Measurements from ENCODE around the gene TEF. TPM values are rescaled to one million over a fixed set of nuclear protein-coding genes. Genes with fewer than 3 reads are reported as not detected.

The TEF gene
- total RNA-seq, 1 donor from 2014 or later: 13.9 TPM

DNA sequence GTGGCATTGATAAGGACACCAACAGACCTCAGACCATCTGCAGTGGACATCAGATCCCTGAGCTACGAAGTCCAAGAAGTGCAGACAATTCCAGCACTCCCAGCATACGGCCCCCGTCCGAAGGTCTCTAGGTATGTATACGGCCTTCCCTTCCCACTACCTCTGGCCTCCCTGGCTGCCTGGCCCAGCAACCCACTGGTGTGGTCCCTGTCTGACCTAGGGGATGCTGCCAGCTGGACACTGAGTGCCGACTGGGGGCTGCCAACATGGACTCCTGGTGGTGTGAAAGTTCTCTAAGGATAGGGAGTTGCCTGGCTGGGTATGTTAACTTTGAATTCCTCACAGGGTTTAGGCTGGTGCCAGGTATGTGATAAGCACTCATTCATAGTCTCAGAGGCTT is 17.5 kb upstream of the TEF start:
- Mint-ChIP-seq H3K4me1 (ENCODE audit: low read depth, unreplicated experiment) (peaks cover 18% of the 10 kb centered on the region), H3K36me3 (ENCODE audit: unreplicated experiment) (no peaks in the 10 kb centered on the region), H3K27ac (ENCODE audit: unreplicated experiment) (no peak overlapping the region), H3K27me3 (ENCODE audit: unreplicated experiment) (peaks cover 3% of the 10 kb centered on the region), H3K4me3 (ENCODE audit: unreplicated experiment) (no peak overlapping the region), H3K9me3 (ENCODE audit: unreplicated experiment) (peaks cover 1% of the 10 kb centered on the region)
- TF ChIP-seq, protein P1, sequence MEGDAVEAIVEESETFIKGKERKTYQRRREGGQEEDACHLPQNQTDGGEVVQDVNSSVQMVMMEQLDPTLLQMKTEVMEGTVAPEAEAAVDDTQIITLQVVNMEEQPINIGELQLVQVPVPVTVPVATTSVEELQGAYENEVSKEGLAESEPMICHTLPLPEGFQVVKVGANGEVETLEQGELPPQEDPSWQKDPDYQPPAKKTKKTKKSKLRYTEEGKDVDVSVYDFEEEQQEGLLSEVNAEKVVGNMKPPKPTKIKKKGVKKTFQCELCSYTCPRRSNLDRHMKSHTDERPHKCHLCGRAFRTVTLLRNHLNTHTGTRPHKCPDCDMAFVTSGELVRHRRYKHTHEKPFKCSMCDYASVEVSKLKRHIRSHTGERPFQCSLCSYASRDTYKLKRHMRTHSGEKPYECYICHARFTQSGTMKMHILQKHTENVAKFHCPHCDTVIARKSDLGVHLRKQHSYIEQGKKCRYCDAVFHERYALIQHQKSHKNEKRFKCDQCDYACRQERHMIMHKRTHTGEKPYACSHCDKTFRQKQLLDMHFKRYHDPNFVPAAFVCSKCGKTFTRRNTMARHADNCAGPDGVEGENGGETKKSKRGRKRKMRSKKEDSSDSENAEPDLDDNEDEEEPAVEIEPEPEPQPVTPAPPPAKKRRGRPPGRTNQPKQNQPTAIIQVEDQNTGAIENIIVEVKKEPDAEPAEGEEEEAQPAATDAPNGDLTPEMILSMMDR (IDR thresholded peaks at IDR 0.05; ENCODE audit: partially characterized antibody, unreplicated experiment): no peak
- DNase-seq: no peak

DNA sequence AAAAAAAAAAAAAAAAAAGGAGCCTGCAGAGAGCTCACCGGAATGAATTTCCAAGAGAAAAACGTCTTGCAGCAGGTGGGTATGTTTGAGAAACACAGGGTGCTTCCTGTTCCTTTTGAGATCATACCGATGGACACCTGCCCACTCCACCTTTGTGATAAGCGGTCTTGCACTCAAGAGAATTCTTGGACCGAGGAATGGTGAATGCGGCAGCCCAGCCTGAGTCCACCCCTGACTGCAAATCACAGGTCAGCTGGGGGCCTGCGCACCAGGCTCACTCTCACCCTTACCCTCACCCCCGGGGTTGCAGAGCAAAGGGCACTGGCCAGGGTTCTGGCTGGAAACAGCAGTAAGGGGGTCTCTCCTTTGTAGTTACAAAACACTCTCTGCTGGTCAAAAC is 16.8 kb upstream of the TEF start:
- H3K27ac Mint-ChIP-seq (ENCODE audit: unreplicated experiment): no peak overlapping the region
- H3K4me1 Mint-ChIP-seq (ENCODE audit: low read depth, unreplicated experiment): peaks cover 20% of the 10 kb centered on the region
- TF ChIP-seq, protein P1 (IDR thresholded peaks at IDR 0.05; ENCODE audit: partially characterized antibody, unreplicated experiment): no peak
- H3K4me3 Mint-ChIP-seq (ENCODE audit: unreplicated experiment): no peak overlapping the region
- H3K9me3 Mint-ChIP-seq (ENCODE audit: unreplicated experiment): peaks cover 7% of the 10 kb centered on the region
- H3K27me3 Mint-ChIP-seq (ENCODE audit: unreplicated experiment): peaks cover 5% of the 10 kb centered on the region
- DNase-seq: no peak
- no peaks in the 10 kb centered on the region for H3K36me3 Mint-ChIP-seq (ENCODE audit: unreplicated experiment)

DNA sequence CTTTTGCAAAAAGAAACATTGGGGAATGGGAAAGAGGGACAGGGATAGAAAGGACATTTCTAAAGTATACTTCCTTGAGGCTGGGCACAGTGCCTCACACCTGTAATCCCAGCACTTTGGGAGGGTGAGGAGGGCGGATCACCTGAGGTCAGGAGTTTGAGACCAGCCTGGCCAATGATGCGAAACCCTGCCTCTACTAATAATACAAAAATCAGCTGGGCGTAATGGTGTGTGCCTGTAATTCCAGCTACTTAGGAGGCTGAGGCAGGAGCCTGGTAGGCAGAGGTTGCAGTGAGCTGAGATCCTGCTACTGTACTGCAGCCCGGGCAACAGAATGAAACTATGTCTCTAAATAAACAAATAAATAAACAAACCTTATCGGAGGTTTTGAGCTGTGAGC is 16.3 kb upstream of the TEF start:
- TF ChIP-seq, protein P1 (IDR thresholded peaks at IDR 0.05; ENCODE audit: partially characterized antibody, unreplicated experiment): no peak
- no peak for DNase-seq
- no peak overlapping the region for H3K4me3 Mint-ChIP-seq (ENCODE audit: unreplicated experiment)
- H3K9me3 Mint-ChIP-seq (ENCODE audit: unreplicated experiment): peaks cover 8% of the 10 kb centered on the region
- peaks cover 19% of the 10 kb centered on the region for H3K4me1 Mint-ChIP-seq (ENCODE audit: low read depth, unreplicated experiment)
- H3K36me3 Mint-ChIP-seq (ENCODE audit: unreplicated experiment): no peaks in the 10 kb centered on the region
- peaks cover 5% of the 10 kb centered on the region for H3K27me3 Mint-ChIP-seq (ENCODE audit: unreplicated experiment)
- no peak overlapping the region for H3K27ac Mint-ChIP-seq (ENCODE audit: unreplicated experiment)

DNA sequence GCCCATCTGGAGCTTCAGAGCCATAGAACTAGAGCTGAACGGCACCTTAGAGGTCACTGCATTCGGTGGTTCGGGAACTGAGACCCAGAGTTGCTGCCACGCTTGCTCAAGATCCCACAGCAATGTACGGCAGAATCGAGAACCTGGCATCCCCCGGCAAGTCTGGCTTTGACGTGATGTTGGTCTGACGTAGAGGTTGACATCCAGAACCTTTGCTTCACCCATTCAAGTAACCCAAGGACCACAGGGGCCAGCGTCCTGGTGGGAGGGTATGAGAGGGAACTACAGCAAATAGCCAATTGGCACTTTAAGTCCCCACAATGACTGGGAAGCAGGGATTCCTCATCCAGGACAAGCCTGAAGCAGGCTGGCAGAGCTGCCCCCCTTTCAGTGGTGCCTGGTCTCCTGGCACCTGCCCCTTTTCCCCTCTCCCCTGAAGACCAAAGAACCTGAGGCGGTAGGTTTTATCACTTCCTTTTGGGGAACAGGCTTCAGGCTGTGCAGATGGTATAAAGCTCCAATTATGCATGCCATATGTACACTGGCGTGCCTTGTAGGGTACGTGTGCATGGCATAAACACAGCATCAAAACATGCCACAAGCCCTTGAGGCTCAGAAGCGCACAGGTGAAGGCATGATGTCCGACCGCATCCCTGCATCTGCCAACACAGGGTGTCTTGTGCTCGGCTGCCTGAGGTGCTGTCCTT is 15.3 kb upstream of the TEF start:
- H3K27ac Mint-ChIP-seq (ENCODE audit: unreplicated experiment): no peak overlapping the region
- H3K4me3 Mint-ChIP-seq (ENCODE audit: unreplicated experiment): no peak overlapping the region
- H3K9me3 Mint-ChIP-seq (ENCODE audit: unreplicated experiment): peaks cover 10% of the 10 kb centered on the region
- peaks cover 25% of the 10 kb centered on the region for H3K4me1 Mint-ChIP-seq (ENCODE audit: low read depth, unreplicated experiment)
- no peak for DNase-seq
- TF ChIP-seq, protein P1 (IDR thresholded peaks at IDR 0.05; ENCODE audit: partially characterized antibody, unreplicated experiment): no peak
- peaks cover 7% of the 10 kb centered on the region for H3K27me3 Mint-ChIP-seq (ENCODE audit: unreplicated experiment)
- no peaks in the 10 kb centered on the region for H3K36me3 Mint-ChIP-seq (ENCODE audit: unreplicated experiment)

DNA sequence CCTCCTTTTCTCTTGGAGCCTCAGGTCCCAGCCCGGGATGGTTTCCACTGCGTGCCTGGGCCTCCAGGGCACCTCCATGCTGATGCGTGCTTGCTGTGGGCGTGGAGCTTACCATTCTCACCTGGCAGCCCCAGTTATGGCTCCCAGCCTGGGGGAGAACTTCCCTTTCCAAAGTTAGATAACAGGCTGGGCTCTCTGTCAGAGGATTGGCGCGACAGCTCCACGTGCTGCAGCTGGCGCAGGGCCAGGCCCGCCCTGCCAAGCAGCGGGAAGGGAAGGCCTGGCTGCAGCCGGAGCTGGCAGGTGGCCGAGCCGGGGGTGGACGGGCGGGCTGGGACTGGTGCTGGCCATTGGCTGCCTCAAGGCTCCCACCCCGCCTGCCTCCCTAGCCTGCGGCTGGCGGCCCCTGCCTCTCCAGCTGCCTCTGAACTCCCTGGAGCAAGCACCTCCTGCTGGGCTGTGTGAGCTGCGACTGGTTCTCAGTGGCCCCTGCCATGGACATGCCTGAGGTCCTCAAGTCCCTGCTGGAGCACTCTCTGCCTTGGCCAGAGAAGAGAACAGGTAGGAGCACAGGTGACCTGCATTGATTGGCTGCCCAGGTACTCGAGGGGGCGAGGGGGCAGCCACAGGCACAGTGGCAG is 14.6 kb upstream of the TEF start:
- DNase-seq: peak; percentile 69
- Mint-ChIP-seq H3K4me3 (ENCODE audit: unreplicated experiment) (no peak overlapping the region), H3K27me3 (ENCODE audit: unreplicated experiment) (peaks cover 7% of the 10 kb centered on the region), H3K27ac (ENCODE audit: unreplicated experiment) (peak overlapping the region; percentile 67), H3K4me1 (ENCODE audit: low read depth, unreplicated experiment) (peaks cover 27% of the 10 kb centered on the region), H3K36me3 (ENCODE audit: unreplicated experiment) (no peaks in the 10 kb centered on the region), H3K9me3 (ENCODE audit: unreplicated experiment) (peaks cover 10% of the 10 kb centered on the region)
- TF ChIP-seq, protein P1 (IDR thresholded peaks at IDR 0.05; ENCODE audit: partially characterized antibody, unreplicated experiment): no peak

All from glutamatergic neuron (in vitro differentiated cells).